A549 (cell line): ENCODE data around the gene FMOD. TPM values are rescaled to one million over a fixed set of nuclear protein-coding genes. Genes with fewer than 3 reads are reported as not detected.

Source experiments
- ATAC-seq, 2 experiments: fragments of 200-7000 bp in 1 of 2; fragments of >200 bp in 1 of 2; cut with Nextera tagmentation in 1 of 2; cut with Tn5 transposase in 1 of 2; 3 replicates each; pipeline versions ENCODE4 v1.8.0 to v1.9.1; 2018 to 2020; ENCODE audit warnings: mild to moderate bottlenecking in 1 of 2, moderate library complexity in 1 of 2
- CTCF ChIA-PET: fragments of 300-600 bp; sonication (Branson Sonifier 250); formaldehyde crosslinking; extraction: SDS; loops from one replicate; lab custom pipeline; 2021; ENCODE audit warnings: antibody characterized with exemption, inconsistent platforms; lab: Yijun Ruan, JAX
- POLR2A ChIA-PET: fragments of 350-600 bp; formaldehyde crosslinking; extraction: SDS; loops from one replicate; lab custom pipeline; 2021; ENCODE audit warnings: antibody characterized with exemption, inconsistent platforms; lab: Yijun Ruan, JAX
- DNase-seq, 2 experiments: peaks; one replicate each; pipeline versions ENCODE4 v3.0.0 to v3.0.0-alpha.2; 2011 to 2016; ENCODE audit warnings: low read depth in 1 of 2, low spot score in 1 of 2
- FAIRE-seq: peaks from 2 replicates; lab custom pipeline; 2011; peaks lifted over from hg19 to GRCh38; lab: Jason Lieb, UNC
- H3K27ac ChIP-seq, 2 experiments: fragments of >200 bp; sonication (Bioruptor Twin); formaldehyde crosslinking; 3 replicates each; pipeline ENCODE4 v1.5.1; 2016 to 2017
- H3K4me1 ChIP-seq: fragments of >200 bp; sonication (Bioruptor Twin); formaldehyde crosslinking; 3 replicates; pipeline ENCODE4 v1.6.1; 2016
- H3K4me2 ChIP-seq: fragments of >200 bp; sonication (Bioruptor Twin); formaldehyde crosslinking; 3 replicates; pipeline ENCODE4 v1.6.1; 2016
- H3K4me3 ChIP-seq: fragments of >200 bp; sonication (Bioruptor Twin); formaldehyde crosslinking; 3 replicates; pipeline ENCODE4 v1.5.1; 2016
- H3K9me3 ChIP-seq: fragments of >200 bp; sonication (Bioruptor Twin); formaldehyde crosslinking; 3 replicates; pipeline ENCODE4 v1.6.1; 2016
- BHLHE40 ChIP-seq: IDR thresholded peaks from 2 replicates; pipeline ENCODE4 v1.6.1; 2012; ENCODE audit warnings: low read depth, low read length, inconsistent platforms
- EHF ChIP-seq: fragments of 250-450 bp; sonication (Bioruptor Pico); IDR thresholded peaks from 2 replicates; pipeline ENCODE4 v1.5.0; 2020; ENCODE audit warnings: mild to moderate bottlenecking
- EHMT2 ChIP-seq: fragments of 200-600 bp; sonication (generic); IDR thresholded peaks from 2 replicates; pipeline ENCODE4 v1.6.1; 2016; ENCODE audit warnings: antibody characterized with exemption, low read depth, mild to moderate bottlenecking, moderate library complexity
- EP300 ChIP-seq, 2 experiments: fragments of >200 bp; sonication (Bioruptor Twin); formaldehyde crosslinking; IDR thresholded peaks; 2 replicates in 1 of 2; 3 replicates in 1 of 2; pipeline ENCODE4 v1.6.1; 2016 to 2017
- ESRRA ChIP-seq: fragments of 150-350 bp; IDR thresholded peaks from 2 replicates; pipeline ENCODE4 v1.6.1; 2014; ENCODE audit warnings: mild to moderate bottlenecking, low read length, borderline replicate concordance
- HOXA7 ChIP-seq: fragments of 250-450 bp; sonication (Bioruptor Pico); IDR thresholded peaks from 2 replicates; pipeline ENCODE4 v1.5.0; 2020; ENCODE audit warnings: mild to moderate bottlenecking, moderate library complexity
- HOXB13 ChIP-seq: fragments of 250-450 bp; sonication (Bioruptor Pico); IDR thresholded peaks from 2 replicates; pipeline ENCODE4 v1.5.0; 2020; ENCODE audit warnings: low read depth, mild to moderate bottlenecking, moderate library complexity
- JUN ChIP-seq, 2 experiments: fragments of >200 bp; sonication (Bioruptor Twin); formaldehyde crosslinking; IDR thresholded peaks; 2 replicates in 1 of 2; 3 replicates in 1 of 2; pipeline ENCODE4 v1.6.1; 2016 to 2017
- JUNB ChIP-seq: fragments of >200 bp; sonication (Bioruptor Twin); formaldehyde crosslinking; IDR thresholded peaks from 2 replicates; pipeline ENCODE4 v1.6.1; 2016
- KDM1A ChIP-seq: fragments of 200-600 bp; sonication (generic); IDR thresholded peaks from 2 replicates; pipeline ENCODE4 v1.6.1; 2016; ENCODE audit warnings: low read depth, mild to moderate bottlenecking
- KDM5A ChIP-seq: fragments of 200-600 bp; sonication (generic); IDR thresholded peaks from 2 replicates; pipeline ENCODE4 v1.6.1; 2016; ENCODE audit warnings: antibody characterized with exemption, mild to moderate bottlenecking
- MYC ChIP-seq: IDR thresholded peaks from 2 replicates; pipeline ENCODE4 v1.6.1; 2012; ENCODE audit warnings: mild to moderate bottlenecking, inconsistent platforms, low read length, improper control_type of control experiment, borderline replicate concordance
- NPAS2 ChIP-seq: fragments of 250-450 bp; sonication (Bioruptor Pico); IDR thresholded peaks from 2 replicates; pipeline ENCODE4 v1.8.0; 2022; ENCODE audit warnings: mild to moderate bottlenecking, moderate library complexity, borderline replicate concordance
- PHF8 ChIP-seq: fragments of 200-600 bp; sonication (generic); IDR thresholded peaks from 2 replicates; pipeline ENCODE4 v1.6.1; 2016; ENCODE audit warnings: low read depth, mild to moderate bottlenecking, antibody characterized with exemption, moderate library complexity, borderline replicate concordance
- POLR2A ChIP-seq: IDR thresholded peaks from 2 replicates; pipeline ENCODE4 v1.6.1; 2012; ENCODE audit warnings: mild to moderate bottlenecking, low read length
- POLR2AphosphoS2 ChIP-seq: conservative IDR thresholded peaks from 2 replicates; pipeline ENCODE4 v1.6.1; 2012; ENCODE audit warnings: low read length, improper control_type of control experiment, inconsistent platforms
- RARB ChIP-seq: fragments of 250-450 bp; sonication (Bioruptor Pico); IDR thresholded peaks from 2 replicates; pipeline ENCODE4 v1.8.0; 2021; ENCODE audit warnings: mild to moderate bottlenecking, moderate library complexity
- RFX5 ChIP-seq: fragments of 450-650 bp; IDR thresholded peaks from 2 replicates; pipeline ENCODE4 v1.7.1; 2014; ENCODE audit warnings: antibody characterized with exemption, mild to moderate bottlenecking, moderate library complexity
- TFCP2L1 ChIP-seq: fragments of 250-450 bp; sonication (Bioruptor Pico); IDR thresholded peaks from 2 replicates; pipeline ENCODE4 v1.5.0; 2021; ENCODE audit warnings: mild to moderate bottlenecking
- ZFP36 ChIP-seq: fragments of 450-650 bp; IDR thresholded peaks from 2 replicates; pipeline ENCODE4 v1.6.1; 2014; ENCODE audit warnings: borderline replicate concordance; ENCODE audit not compliant: partially characterized antibody
- WGBS: methylation state at CpG from one replicate; pipeline ENCODE4 v1.1.6; 2017; ENCODE audit errors: missing lambda C conversion rate; 5-methylcytosine and 5-hydroxymethylcytosine counted together
- polyA plus RNA-seq, 4 experiments: library from polyadenylated mRNA; depleted of rRNA in 3 of 4; stranded (reverse); fragments of >200 nt; fragmentation: RNase III in 1 of 4; extraction: RNeasy Plus Mini Kit Qiagen cat#74134 plus additional on column Dnase treatment in 1 of 4; gene quantifications; 2 replicates in 3 of 4; 3 replicates in 1 of 4; pipeline ENCODE4 v1.2.3, GENCODE V29; 2011 to 2017
- TF ChIP-seq, protein P1 (sequence below): IDR thresholded peaks from 2 replicates; pipeline ENCODE4 v1.6.1; 2012
- TF ChIP-seq, protein P2 (sequence below): fragments of 150-350 bp; IDR thresholded peaks from 2 replicates; pipeline ENCODE4 v1.6.1; 2014; ENCODE audit warnings: low read depth, mild to moderate bottlenecking, low read length
- TF ChIP-seq, protein P3 (sequence below): fragments of >200 bp; sonication (Bioruptor Twin); formaldehyde crosslinking; IDR thresholded peaks from 3 replicates; pipeline ENCODE4 v1.5.1; 2016
- TF ChIP-seq, protein P4 (sequence below): IDR thresholded peaks from 2 replicates; pipeline ENCODE4 v1.6.1; 2012; ENCODE audit warnings: low read depth, borderline replicate concordance
- TF ChIP-seq, protein P5 (sequence below): IDR thresholded peaks from 2 replicates; pipeline ENCODE4 v1.6.1; 2012
- TF ChIP-seq, protein P6 (sequence below): fragments of 250-450 bp; sonication (Bioruptor Pico); IDR thresholded peaks from 2 replicates; pipeline ENCODE4 v1.5.0; 2020; ENCODE audit warnings: low read depth, mild to moderate bottlenecking, moderate library complexity
- TF ChIP-seq, protein P7 (sequence below): fragments of 250-450 bp; sonication (Bioruptor Pico); IDR thresholded peaks from 2 replicates; pipeline ENCODE4 v1.5.0; 2021; ENCODE audit warnings: mild to moderate bottlenecking, moderate library complexity, borderline replicate concordance
- TF ChIP-seq, protein P8 (sequence below): fragments of 450-650 bp; IDR thresholded peaks from 2 replicates; pipeline ENCODE4 v1.6.1; 2014; ENCODE audit warnings: antibody characterized with exemption
- TF ChIP-seq, protein P9 (sequence below): fragments of >200 bp; sonication (Bioruptor Twin); formaldehyde crosslinking; IDR thresholded peaks from 3 replicates; pipeline ENCODE4 v1.6.1; 2016

FMOD gene
- polyA plus RNA-seq, 2 of the 4 experiments (the other 2 are of a cell fraction) = 0.03 TPM; not detected in 1

DNA sequence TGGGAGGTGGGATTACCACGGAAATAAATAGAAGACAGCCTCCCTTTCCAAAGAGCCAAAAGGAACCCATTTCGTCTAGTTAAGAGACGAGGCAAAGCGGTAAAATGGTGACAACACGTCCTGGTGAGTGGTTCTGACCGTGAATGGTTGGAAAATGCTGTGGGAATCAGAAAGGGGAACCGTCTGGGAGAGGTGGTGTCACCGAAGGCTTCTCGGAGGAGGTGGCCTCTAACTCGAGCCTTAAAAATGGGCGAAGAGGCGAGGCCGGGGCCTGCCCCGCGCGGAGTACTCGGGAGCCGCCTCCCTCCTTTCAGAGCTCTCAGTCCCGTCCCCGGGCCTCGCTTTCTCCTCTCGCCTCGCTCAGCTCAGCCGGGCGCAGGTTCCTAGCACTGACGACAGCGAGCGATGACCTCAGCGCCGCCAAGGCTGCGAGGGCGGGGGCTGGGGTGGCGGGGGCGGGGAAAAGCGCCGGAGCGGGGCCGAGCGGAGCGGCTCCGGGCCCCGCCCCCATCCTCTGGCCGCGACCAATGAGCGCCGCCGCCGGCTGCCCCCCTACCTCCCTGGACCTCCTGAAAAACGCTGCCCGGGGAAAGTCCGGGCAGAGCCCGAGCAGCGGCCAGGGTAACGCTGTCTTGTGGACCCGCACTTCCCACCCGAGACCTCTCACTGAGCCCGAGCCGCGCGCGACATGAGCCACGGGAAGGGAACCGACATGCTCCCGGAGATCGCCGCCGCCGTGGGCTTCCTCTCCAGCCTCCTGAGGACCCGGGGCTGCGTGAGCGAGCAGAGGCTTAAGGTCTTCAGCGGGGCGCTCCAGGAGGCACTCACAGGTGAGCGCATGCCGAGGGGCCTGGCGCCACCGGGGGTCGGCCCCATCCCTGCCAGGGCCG is 45.8 kb downstream of the FMOD start, which contains the start of gene BTG2:
TSS of gene BTG2 (plus strand) at position 601 of the 890 bp plus-strand sequence. CDS start at position 689, 88 bp downstream.
- CTCF ChIA-PET = interaction anchor here (1.1 to 5.8 kb wide), 9 partner anchors 11 to 266 kb away, joined by 3 to 75 read pairs (median 6); no protein-coding TSS in a partner anchor
- H3K4me3 ChIP-seq = peak within 1 kb of the TSS; percentile 93
- H3K27ac ChIP-seq = peak within 1 kb of the TSS; percentile 91 to 97
- 4% methylated on average over 49 of the region's 79 CpGs for WGBS
- no peaks in the 10 kb centered on the region for H3K9me3 ChIP-seq
- peaks cover 24% of the 10 kb centered on the region for H3K4me1 ChIP-seq
- DNase-seq (peak; percentile 84 to 95), ATAC-seq (peak; percentile 87 to 94), FAIRE-seq (no peak)
- peak within 1 kb of the TSS; percentile 97 for H3K4me2 ChIP-seq
- POLR2A ChIA-PET = interaction anchor here (0.6 to 2.5 kb wide), 16 partner anchors 8 to 1170 kb away, joined by 3 to 34 read pairs (median 4); no protein-coding TSS in a partner anchor
- TF ChIP-seq, protein P1, sequence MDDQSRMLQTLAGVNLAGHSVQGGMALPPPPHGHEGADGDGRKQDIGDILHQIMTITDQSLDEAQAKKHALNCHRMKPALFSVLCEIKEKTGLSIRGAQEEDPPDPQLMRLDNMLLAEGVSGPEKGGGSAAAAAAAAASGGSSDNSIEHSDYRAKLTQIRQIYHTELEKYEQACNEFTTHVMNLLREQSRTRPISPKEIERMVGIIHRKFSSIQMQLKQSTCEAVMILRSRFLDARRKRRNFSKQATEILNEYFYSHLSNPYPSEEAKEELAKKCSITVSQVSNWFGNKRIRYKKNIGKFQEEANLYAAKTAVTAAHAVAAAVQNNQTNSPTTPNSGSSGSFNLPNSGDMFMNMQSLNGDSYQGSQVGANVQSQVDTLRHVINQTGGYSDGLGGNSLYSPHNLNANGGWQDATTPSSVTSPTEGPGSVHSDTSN = peak; percentile 49; the same call in 1 of the 2 replicates
- no peak for TF ChIP-seq NPAS2 (CRISPR knock-in tag)
- TF ChIP-seq, protein P2, sequence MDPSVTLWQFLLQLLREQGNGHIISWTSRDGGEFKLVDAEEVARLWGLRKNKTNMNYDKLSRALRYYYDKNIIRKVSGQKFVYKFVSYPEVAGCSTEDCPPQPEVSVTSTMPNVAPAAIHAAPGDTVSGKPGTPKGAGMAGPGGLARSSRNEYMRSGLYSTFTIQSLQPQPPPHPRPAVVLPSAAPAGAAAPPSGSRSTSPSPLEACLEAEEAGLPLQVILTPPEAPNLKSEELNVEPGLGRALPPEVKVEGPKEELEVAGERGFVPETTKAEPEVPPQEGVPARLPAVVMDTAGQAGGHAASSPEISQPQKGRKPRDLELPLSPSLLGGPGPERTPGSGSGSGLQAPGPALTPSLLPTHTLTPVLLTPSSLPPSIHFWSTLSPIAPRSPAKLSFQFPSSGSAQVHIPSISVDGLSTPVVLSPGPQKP = no peak
- no peak for TF ChIP-seq HOXB13 (CRISPR knock-in tag)
- TF ChIP-seq PHF8 = peak; percentile 81
- no peak for TF ChIP-seq RFX5
- 0 out of 2 replicates have a peak, but pooled peaks have one; percentile 17 for TF ChIP-seq MYC
- TF ChIP-seq KDM5A = no peak
- no peak for TF ChIP-seq RARB (CRISPR knock-in tag)
- no peak for TF ChIP-seq JUNB
- no peak for TF ChIP-seq POLR2AphosphoS2
- no peak for TF ChIP-seq EHF (CRISPR knock-in tag)
- no peak for TF ChIP-seq EHMT2
- TF ChIP-seq, protein P3, sequence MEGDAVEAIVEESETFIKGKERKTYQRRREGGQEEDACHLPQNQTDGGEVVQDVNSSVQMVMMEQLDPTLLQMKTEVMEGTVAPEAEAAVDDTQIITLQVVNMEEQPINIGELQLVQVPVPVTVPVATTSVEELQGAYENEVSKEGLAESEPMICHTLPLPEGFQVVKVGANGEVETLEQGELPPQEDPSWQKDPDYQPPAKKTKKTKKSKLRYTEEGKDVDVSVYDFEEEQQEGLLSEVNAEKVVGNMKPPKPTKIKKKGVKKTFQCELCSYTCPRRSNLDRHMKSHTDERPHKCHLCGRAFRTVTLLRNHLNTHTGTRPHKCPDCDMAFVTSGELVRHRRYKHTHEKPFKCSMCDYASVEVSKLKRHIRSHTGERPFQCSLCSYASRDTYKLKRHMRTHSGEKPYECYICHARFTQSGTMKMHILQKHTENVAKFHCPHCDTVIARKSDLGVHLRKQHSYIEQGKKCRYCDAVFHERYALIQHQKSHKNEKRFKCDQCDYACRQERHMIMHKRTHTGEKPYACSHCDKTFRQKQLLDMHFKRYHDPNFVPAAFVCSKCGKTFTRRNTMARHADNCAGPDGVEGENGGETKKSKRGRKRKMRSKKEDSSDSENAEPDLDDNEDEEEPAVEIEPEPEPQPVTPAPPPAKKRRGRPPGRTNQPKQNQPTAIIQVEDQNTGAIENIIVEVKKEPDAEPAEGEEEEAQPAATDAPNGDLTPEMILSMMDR = no peak
- TF ChIP-seq, protein P4, sequence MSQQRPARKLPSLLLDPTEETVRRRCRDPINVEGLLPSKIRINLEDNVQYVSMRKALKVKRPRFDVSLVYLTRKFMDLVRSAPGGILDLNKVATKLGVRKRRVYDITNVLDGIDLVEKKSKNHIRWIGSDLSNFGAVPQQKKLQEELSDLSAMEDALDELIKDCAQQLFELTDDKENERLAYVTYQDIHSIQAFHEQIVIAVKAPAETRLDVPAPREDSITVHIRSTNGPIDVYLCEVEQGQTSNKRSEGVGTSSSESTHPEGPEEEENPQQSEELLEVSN = no peak
- TF ChIP-seq, protein P5, sequence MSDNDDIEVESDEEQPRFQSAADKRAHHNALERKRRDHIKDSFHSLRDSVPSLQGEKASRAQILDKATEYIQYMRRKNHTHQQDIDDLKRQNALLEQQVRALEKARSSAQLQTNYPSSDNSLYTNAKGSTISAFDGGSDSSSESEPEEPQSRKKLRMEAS = peak; percentile 39
- no peak for TF ChIP-seq BHLHE40
- 0 out of 2 replicates have a peak, but pooled peaks have one; percentile 14 for TF ChIP-seq KDM1A
- TF ChIP-seq, protein P6, sequence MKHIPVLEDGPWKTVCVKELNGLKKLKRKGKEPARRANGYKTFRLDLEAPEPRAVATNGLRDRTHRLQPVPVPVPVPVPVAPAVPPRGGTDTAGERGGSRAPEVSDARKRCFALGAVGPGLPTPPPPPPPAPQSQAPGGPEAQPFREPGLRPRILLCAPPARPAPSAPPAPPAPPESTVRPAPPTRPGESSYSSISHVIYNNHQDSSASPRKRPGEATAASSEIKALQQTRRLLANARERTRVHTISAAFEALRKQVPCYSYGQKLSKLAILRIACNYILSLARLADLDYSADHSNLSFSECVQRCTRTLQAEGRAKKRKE = no peak
- TF ChIP-seq POLR2A = peak; percentile 99
- TF ChIP-seq, protein P7, sequence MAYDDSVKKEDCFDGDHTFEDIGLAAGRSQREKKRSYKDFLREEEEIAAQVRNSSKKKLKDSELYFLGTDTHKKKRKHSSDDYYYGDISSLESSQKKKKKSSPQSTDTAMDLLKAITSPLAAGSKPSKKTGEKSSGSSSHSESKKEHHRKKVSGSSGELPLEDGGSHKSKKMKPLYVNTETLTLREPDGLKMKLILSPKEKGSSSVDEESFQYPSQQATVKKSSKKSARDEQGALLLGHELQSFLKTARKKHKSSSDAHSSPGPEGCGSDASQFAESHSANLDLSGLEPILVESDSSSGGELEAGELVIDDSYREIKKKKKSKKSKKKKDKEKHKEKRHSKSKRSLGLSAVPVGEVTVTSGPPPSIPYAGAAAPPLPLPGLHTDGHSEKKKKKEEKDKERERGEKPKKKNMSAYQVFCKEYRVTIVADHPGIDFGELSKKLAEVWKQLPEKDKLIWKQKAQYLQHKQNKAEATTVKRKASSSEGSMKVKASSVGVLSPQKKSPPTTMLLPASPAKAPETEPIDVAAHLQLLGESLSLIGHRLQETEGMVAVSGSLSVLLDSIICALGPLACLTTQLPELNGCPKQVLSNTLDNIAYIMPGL (CRISPR knock-in tag) = no peak
- TF ChIP-seq ZFP36 = peak; percentile 98
- TF ChIP-seq TFCP2L1 (CRISPR knock-in tag) = no peak
- TF ChIP-seq JUN (IDR thresholded peaks at IDR 0.05) = peak; percentile 78 to 86
- TF ChIP-seq EP300 (IDR thresholded peaks at IDR 0.05) = no peak
- no peak for TF ChIP-seq ESRRA
- no peak for TF ChIP-seq HOXA7 (CRISPR knock-in tag)
- TF ChIP-seq, protein P8, sequence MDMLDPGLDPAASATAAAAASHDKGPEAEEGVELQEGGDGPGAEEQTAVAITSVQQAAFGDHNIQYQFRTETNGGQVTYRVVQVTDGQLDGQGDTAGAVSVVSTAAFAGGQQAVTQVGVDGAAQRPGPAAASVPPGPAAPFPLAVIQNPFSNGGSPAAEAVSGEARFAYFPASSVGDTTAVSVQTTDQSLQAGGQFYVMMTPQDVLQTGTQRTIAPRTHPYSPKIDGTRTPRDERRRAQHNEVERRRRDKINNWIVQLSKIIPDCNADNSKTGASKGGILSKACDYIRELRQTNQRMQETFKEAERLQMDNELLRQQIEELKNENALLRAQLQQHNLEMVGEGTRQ = no peak
- TF ChIP-seq, protein P9, sequence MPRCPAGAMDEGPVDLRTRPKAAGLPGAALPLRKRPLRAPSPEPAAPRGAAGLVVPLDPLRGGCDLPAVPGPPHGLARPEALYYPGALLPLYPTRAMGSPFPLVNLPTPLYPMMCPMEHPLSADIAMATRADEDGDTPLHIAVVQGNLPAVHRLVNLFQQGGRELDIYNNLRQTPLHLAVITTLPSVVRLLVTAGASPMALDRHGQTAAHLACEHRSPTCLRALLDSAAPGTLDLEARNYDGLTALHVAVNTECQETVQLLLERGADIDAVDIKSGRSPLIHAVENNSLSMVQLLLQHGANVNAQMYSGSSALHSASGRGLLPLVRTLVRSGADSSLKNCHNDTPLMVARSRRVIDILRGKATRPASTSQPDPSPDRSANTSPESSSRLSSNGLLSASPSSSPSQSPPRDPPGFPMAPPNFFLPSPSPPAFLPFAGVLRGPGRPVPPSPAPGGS = peak; percentile 95; the same call in 2 of the 3 replicates
